Measurements from ENCODE around the gene CREBBP. TPM values are rescaled to one million over a fixed set of nuclear protein-coding genes. Genes with fewer than 3 reads are reported as not detected.

Gene CREBBP
- total and polyA plus RNA-seq, 9 donors = 35.6 to 94.5 (median 78.3) TPM

DNA sequence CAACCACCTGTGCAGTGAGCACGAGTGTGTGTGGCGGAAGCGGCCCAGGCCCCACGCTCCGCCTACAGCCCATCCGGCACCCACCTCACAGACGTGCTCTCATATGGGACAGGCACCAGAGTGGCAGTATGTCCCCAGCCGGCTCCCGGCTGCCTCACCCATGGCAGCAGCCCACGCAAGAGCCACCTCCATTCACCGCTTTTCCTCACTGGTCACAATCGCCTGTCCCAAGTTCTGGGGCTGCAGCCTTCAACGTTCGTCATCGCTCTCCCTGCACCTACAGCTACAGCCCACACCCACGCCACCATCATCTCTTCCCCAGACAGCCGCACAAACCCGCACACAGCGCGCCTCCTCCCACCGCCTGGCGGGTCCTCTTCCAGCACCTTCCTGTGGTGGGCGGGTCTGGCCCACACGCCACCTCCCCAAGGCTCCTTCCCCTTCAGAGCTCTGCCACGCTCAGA, 145.7 kb downstream of the CREBBP start:
- H3K36me3 ChIP-seq = no peaks in the 10 kb centered on the region
- H3K4me1 ChIP-seq (ENCODE audit: insufficient read depth) = no peaks in the 10 kb centered on the region
- TF ChIP-seq, protein P1, sequence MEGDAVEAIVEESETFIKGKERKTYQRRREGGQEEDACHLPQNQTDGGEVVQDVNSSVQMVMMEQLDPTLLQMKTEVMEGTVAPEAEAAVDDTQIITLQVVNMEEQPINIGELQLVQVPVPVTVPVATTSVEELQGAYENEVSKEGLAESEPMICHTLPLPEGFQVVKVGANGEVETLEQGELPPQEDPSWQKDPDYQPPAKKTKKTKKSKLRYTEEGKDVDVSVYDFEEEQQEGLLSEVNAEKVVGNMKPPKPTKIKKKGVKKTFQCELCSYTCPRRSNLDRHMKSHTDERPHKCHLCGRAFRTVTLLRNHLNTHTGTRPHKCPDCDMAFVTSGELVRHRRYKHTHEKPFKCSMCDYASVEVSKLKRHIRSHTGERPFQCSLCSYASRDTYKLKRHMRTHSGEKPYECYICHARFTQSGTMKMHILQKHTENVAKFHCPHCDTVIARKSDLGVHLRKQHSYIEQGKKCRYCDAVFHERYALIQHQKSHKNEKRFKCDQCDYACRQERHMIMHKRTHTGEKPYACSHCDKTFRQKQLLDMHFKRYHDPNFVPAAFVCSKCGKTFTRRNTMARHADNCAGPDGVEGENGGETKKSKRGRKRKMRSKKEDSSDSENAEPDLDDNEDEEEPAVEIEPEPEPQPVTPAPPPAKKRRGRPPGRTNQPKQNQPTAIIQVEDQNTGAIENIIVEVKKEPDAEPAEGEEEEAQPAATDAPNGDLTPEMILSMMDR (IDR thresholded peaks at IDR 0.05) = no peak
- TF ChIP-seq POLR2A (IDR thresholded peaks at IDR 0.05) (no peak), EP300 (IDR thresholded peaks at IDR 0.05) (no peak)
- intact Hi-C loops (cut with DNase I) = no loop called here
- no peaks in the 10 kb centered on the region for H3K9me3 ChIP-seq
- 94 to 95% (median 95%) methylated on average over 25 of the region's 25 CpGs for WGBS, 3 donors
- DNase-seq = peak in 1 of 5 donors; percentile 30
- no peak overlapping the region for H3K27ac ChIP-seq
- H3K4me3 ChIP-seq = no peak overlapping the region
- H3K27me3 ChIP-seq = no peaks in the 10 kb centered on the region

DNA sequence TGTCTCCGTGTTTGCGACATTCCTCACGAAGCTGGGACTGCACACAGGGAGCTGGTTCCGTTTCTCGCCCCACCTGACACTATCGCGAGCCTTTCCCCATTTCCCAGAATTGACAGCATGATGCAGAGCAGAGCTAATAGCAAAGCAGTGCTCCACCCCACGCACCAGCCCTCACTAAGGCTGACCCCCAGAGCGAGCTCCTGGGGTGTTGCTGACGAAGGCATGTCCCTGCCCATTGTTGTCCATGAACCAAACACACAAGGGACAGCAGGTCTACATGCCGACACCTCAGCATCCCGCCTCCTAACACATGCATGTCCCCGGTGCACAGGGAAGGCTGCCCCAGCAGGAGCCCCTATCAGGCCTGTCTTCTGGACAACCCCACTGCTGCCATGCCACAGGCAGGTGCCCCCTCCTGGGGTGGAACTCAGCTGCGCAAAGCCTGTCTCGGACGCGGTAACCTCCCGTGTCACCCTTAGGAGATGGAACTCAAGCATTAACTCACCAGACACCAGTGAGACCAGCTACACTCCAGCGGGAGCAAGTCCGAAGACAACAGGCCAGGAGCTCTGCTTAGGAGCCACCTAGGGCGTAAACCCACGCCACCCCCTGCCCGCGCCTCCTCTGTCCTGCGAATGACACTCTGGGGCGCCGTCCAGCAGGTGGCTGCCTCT, 146.3 kb downstream of the CREBBP start:
- Histone ChIP-seq H3K4me1 (ENCODE audit: insufficient read depth) (no peaks in the 10 kb centered on the region), H3K27ac (no peak overlapping the region), H3K36me3 (no peaks in the 10 kb centered on the region), H3K4me3 (no peak overlapping the region), H3K27me3 (no peaks in the 10 kb centered on the region), H3K9me3 (no peaks in the 10 kb centered on the region)
- intact Hi-C loops (cut with DNase I) = no loop called here
- TF ChIP-seq POLR2A (IDR thresholded peaks at IDR 0.05) = no peak
- TF ChIP-seq, protein P1 (IDR thresholded peaks at IDR 0.05) = no peak
- TF ChIP-seq EP300 (IDR thresholded peaks at IDR 0.05) = no peak
- peak in 1 of 5 donors; percentile 29 for DNase-seq
- 96% methylated on average over 26 to 27 of the region's 27 CpGs for WGBS, 3 donors

DNA sequence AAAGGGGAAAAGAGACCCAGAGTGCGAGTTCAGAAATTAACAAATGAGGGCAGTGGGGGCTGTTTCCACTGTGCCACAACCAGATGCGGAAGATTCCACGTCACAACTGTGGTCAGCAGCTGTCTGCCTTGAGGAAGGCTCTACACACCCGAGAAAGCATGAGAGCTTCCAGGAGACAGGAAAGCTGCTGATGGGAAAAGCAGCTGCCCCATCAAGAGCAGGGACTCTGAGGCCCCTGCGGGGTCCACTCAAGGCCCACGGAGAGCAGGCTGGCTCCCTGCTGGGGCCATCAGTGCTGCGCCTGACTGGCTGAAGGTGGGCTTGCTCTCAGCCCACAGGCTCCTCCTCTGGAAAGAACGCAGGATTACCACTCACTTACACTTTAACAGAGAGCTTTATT, 148.3 kb downstream of the CREBBP start:
- Histone ChIP-seq H3K36me3 (no peaks in the 10 kb centered on the region), H3K27me3 (no peaks in the 10 kb centered on the region), H3K4me1 (ENCODE audit: insufficient read depth) (peaks cover 3% of the 10 kb centered on the region), H3K9me3 (no peaks in the 10 kb centered on the region), H3K4me3 (no peak overlapping the region), H3K27ac (no peak overlapping the region)
- DNase-seq = peak in 2 of 5 donors; percentile 13 to 17
- intact Hi-C loops (cut with DNase I) = no loop called here
- TF ChIP-seq, protein P1 (IDR thresholded peaks at IDR 0.05) = no peak
- TF ChIP-seq POLR2A (IDR thresholded peaks at IDR 0.05) = no peak
- TF ChIP-seq EP300 (IDR thresholded peaks at IDR 0.05) = no peak
- WGBS, 3 donors = 78 to 86% (median 82%) methylated on average over 8 of the region's 8 CpGs

- TF ChIP-seq POLR2A (IDR thresholded peaks at IDR 0.05) (no peak), EP300 (IDR thresholded peaks at IDR 0.05) (no peak)
- TF ChIP-seq, protein P1 (IDR thresholded peaks at IDR 0.05) = no peak
- Histone ChIP-seq H3K36me3 (no peaks in the 10 kb centered on the region), H3K9me3 (no peaks in the 10 kb centered on the region), H3K27me3 (no peaks in the 10 kb centered on the region), H3K27ac (no peak overlapping the region), H3K4me1 (ENCODE audit: insufficient read depth) (peaks cover 3% of the 10 kb centered on the region), H3K4me3 (no peak overlapping the region)
- WGBS, 3 donors = 86 to 87% (median 87%) methylated on average over 34 of the region's 34 CpGs
- peak in 2 of 5 donors; percentile 26 to 28 for DNase-seq
- intact Hi-C loops (cut with DNase I) = no loop called here
Measured at GRCh38 chr16:3731126-3731935, 149.2 kb downstream of the CREBBP start.
